Activated CD8-positive, alpha-beta memory T cell treated with anti-CD3 and anti-CD28 coated beads, Interleukin-2, amount 50 U/mL, for 1 hour (primary cell): ENCODE results near the gene LSS.
"Not testable (repeated sequence)": the region's sequence is repeated elsewhere in the genome, so short reads cannot be mapped to it uniquely, and the experiment has no call there.

ENCODE experiments used
- DNase-seq: peaks from one replicate; pipeline ENCODE4 v3.0.0-alpha.2; 2020; ENCODE audit errors: extremely low read depth

Gene LSS

GRCh38 chr21:46187261-46187660, 41.3 kb downstream of the LSS start:
- DNase-seq = no peak

- no peak for DNase-seq
These were observed 42.9 kb downstream of the LSS start for GRCh38 chr21:46185716-46186115.

GRCh38 chr21:46184625-46185555, 43.7 kb downstream of the LSS start:
- DNase-seq = peak; percentile 46

GRCh38 chr21:46183910-46184624, 44.5 kb downstream of the LSS start, which contains the start of gene SPATC1L:
SPATC1L (minus strand) TSS chr21:46184459; CDS start chr21:46182816, 1,643 bp downstream.
- no peak for DNase-seq

GRCh38 chr21:46183337-46183909, 45.2 kb downstream of the LSS start:
- DNase-seq = not testable (repeated sequence)

- no peak for DNase-seq
These were observed 45.8 kb downstream of the LSS start for GRCh38 chr21:46182548-46183336.

- DNase-seq = no peak
These were observed 46.5 kb downstream of the LSS start for GRCh38 chr21:46181953-46182547.

GRCh38 chr21:46181436-46181835, 47.1 kb downstream of the LSS start:
- no peak for DNase-seq

- DNase-seq = no peak
These were observed 47.7 kb downstream of the LSS start for GRCh38 chr21:46180778-46181391.

GRCh38 chr21:46180079-46180722, 48.4 kb downstream of the LSS start:
- no peak for DNase-seq

- DNase-seq = no peak
These were observed 48.9 kb downstream of the LSS start for GRCh38 chr21:46179708-46180078.

GRCh38 chr21:46178961-46179360, 49.6 kb downstream of the LSS start:
- DNase-seq = no peak

GRCh38 chr21:46176443-46177129, 52.0 kb downstream of the LSS start:
- DNase-seq = not testable (repeated sequence)

- DNase-seq = no peak
These were observed 55.0 kb downstream of the LSS start for GRCh38 chr21:46173573-46173972.

GRCh38 chr21:46172863-46173528, 55.6 kb downstream of the LSS start:
- no peak for DNase-seq

- DNase-seq = no peak
These were observed 56.3 kb downstream of the LSS start for GRCh38 chr21:46171996-46172862.

- no peak for DNase-seq
These were observed 57.0 kb downstream of the LSS start for GRCh38 chr21:46171585-46171984.
